HG02884 (cell line): Measurements from ENCODE around the gene AATK.

Source experiments
- ATAC-seq: cut with Tn5 transposase; IDR thresholded peaks from one replicate; pipeline ENCODE4 v1.9.1; 2021; ENCODE audit warnings: mild to moderate bottlenecking, moderate library complexity; ENCODE audit not compliant: unreplicated experiment

Gene AATK

GRCh38 chr17:81183807-81184206 is 17.8 kb upstream of the AATK start:
- no peak for ATAC-seq

GRCh38 chr17:81183316-81183715 is 17.3 kb upstream of the AATK start:
- ATAC-seq, result no peak

DNA sequence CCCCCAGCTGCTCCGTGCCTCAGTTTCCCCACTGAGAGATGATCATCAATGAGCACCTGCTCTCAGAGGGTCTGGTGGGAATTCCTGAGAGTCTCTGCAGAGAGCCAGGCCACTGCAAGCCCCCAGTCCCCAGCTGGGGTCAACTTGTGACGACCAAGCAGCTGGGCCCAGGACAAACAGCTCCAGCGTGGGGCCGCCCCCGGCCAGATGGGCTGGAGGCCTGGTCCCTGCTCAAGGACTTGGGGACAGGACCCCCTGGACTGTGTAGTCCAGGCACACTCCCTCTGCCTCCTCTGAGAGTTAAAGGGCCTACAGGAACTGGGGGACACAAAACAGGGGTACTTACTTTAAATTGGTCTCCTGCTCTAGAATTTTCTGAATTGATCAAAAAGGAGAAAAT is 16.6 kb upstream of the AATK start:
- ATAC-seq, result no peak

DNA sequence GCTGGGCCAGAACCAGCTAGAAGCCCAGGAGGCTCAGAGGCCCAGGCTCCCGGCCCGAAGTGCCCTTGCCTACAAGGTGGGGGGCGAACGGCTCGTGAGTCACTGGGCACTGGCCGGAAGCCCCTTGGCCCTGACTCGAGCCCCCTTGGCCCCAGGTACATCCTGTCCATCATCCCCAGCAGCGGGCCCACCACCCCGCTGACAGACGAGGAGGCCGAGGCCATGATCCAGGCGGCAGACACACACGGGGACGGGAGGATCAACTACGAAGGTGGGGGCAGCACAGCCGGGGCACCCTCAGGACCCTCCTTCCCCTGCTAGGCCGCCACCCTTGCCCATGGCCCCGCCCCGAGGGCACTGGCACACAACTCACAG is 15.8 kb upstream of the AATK start:
- ATAC-seq, result no peak

- ATAC-seq, result no peak
Observed at GRCh38 chr17:81180836-81181810, 15.1 kb upstream of the AATK start.

DNA sequence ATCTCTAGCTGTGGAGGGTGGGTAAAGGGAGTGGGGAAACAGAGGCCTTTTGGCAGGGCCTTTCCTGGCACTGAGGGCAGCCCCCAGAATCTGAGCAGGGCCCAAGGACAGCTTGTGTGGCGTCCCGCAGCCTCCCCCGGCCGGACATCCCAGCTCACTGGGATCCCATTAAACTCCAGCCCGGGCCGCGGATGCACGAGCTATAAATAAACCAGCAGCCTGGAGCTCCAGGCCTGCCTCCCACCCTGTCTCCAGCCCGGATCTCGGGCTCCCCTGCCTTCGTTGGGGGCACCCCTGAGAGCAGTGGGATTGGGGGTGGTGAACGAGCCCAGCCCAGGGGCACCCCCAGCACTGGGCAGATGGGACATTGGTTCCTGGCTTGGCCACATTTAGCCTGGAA is 13.8 kb upstream of the AATK start:
- ATAC-seq, result no peak

DNA sequence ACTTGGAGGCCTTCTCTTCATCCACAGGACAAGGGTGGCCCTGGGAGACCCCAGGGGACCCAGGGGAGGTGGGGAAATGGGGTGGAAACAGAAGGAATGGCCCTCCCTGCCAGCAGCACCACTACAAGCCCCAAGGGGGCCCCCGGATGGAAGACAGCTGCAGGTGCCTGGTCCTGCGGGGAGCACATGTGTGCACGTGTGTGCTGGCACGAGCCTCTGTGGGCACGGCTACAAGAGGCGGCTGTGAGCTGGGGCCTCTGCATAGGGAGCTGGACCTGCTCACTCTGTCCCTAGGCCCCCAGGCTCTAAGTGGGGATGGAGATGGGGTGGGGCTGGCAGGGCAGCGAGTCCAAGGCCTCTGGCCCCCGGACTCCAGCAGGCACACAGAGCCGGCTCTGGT is 13.2 kb upstream of the AATK start:
- no peak for ATAC-seq

DNA sequence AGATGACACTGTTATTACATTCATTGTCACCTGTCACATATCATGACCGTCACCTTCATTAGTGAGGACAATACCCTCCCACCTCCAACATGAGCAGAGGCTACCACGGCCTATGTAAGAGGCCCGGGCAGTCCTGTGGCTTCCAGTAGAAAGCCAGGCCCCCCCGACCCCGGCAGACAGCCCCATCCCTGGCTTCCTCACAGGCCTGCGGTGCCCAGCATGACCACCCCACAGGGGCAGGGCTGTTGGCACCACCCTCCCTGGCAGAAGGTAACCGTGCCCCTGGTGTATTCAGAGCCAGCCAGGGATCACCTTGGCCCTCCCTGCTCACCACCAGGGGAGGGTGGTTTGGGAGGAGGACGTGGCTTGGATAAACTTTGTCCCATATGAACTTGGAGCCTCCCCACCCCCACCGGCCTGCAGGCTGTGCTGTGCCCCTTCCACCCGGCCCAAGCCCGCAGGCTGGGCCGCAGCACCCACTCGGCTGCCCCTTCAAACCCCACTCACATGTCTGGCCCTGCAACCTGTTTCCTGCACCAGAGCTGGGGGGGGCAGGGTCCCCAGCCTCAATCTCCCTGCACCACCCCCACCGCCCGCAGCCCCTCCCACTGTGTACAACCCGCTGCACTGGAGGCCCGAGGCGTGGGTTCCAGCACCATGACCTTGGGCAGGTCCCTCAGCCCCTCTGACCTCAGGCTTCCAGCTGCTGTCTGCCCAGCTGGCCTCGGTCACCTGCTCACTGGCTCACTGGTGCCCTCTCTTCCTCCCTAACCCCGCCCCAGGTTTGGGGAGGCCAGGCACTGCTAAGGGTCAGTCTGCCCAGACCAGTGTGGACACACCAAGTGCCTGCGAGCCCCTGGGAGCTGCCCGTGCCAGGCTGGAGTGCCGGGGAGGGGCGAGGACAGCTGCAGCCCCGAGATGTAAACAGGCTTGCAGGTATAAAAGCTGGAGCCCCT is 12.4 kb upstream of the AATK start:
- no peak for ATAC-seq

DNA sequence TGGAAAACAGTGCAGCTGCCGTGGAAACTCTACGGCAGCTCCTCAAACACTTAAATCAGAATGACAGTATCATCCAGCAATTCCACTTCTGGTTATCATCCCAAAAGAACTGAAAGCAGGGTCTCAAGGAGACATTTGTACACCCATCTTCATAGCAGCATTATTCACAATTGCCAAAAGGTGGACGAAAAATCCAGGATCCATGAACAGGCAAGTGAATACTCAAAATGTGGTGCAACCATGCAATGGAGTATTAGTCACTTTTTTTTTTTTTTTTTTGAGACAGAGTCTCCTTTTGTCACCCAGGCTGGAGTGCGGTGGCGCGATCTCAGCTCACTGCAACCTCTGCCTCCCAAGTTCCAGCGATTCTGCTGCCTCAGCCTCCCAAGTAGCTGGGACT is 10.6 kb upstream of the AATK start:
- no peak for ATAC-seq

DNA sequence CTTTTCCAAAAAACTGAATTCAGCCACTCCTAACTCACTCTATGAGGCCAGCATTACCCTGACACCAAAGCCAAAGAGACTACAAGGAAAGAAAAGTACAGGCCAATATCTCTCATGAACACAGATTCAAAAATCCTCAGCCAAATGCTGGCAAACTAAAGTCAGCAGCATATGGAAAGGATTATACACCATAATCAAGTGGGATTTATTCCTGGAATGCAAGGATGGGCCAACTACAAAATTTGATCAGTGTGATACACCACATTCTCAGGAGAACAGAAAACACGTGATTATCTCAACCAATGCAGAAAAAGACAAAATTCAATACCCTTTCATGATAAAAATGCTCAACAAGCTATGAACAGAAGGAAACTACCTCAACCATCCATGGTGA is 7.7 kb upstream of the AATK start:
- ATAC-seq, result no peak

- no peak for ATAC-seq
Observed at GRCh38 chr17:81173052-81173761, 7.2 kb upstream of the AATK start.

DNA sequence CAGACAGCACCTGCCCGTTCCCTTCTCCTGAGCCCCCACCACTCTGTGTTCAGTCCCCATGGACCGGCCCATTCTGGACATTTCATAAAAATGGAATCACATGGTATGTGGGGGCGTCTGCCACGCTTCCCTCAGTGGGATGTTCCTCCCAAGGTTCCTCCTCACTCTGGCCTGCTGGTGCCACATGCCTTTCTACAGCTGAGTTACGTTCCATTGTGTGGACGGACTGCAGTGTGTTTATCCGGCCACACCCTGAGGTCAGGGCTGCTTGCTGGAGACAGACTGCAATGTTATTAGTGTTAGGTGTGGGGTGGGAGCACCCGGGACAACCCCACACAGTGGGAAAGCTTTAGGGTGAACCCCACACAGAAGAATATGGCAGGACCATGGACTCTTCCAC is 5.9 kb upstream of the AATK start:
- ATAC-seq, result no peak

DNA sequence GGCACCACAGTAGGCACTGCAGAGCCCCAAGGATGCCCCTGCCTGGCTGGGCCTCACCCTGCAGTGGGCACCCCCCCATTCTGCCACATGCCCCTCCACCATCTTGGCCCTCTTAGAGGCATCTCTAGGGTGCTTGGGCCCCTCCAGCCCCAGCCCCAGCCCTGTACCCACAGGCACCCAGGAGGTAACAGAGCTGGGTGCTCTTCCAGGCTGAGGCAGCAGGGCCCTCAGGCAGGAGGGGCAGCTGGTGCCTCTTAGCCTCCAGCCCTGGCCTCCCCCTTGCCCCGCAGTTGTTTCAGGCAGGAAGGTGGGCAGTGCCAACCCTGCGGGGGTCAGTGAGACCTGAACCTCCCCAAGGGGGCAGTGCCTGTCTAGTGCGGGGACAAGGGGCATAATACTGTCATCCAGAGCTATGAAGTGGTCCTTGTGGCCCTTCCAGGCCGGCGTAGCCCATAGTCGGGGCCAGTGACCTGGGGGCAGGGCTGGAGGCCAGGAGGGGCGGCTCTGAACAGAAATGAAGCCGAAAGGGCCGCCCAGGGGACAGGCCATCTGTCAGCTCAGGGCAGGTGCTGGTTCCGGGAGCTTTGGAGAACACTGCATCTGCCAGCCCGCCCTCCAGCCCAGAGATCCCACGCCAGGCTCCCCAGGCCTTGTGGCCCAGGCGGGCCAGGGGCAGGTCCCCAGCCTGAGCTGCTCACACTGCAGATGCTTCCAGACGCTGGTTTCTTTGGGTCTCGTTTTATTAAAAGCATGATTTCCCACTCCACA is 4.9 kb upstream of the AATK start:
- no peak for ATAC-seq

DNA sequence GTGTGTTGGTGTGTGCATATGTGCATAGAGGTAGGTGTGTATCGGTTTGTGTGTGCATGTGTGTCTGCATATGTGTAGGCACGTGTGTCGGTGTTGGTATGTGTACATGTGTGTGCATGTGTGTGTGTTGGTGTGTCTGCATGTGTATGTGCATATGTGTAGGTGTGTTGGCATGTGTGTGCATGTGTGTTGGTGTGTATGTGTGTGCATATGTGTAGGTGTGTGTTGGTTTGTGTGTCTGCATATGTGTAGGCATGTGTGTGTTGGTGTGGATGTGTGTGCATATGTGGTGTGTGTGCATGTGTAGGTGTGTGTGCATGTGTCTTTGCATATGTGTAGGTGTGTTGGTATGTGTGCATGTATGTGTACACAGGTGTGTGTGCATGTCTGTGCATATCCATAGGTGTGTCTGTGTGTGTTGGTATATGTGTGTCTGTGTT is 3.9 kb upstream of the AATK start:
- ATAC-seq, result no peak

- ATAC-seq, result no peak
Observed at GRCh38 chr17:81167638-81168037, 1.6 kb upstream of the AATK start.

GRCh38 chr17:81167194-81167524 is 1.1 kb upstream of the AATK start:
- no peak for ATAC-seq

- ATAC-seq, result no peak
Observed at GRCh38 chr17:81165246-81166032, 582 bp downstream of the AATK start, which contains the start of gene PVALEF. PVALEF (plus strand) TSS chr17:81165507; CDS start chr17:81181227, 15,720 bp downstream.

GRCh38 chr17:81164371-81165245 is 1.4 kb downstream of the AATK start:
- ATAC-seq, result no peak
